Measurements from ENCODE around the gene CCDC40. TPM values are rescaled to one million over a fixed set of nuclear protein-coding genes. Genes with fewer than 3 reads are reported as not detected.
A peak's percentile ranks its signal among the peaks of the same experiment; 100 is the strongest.

Gene CCDC40
- total and polyA plus RNA-seq, 9 of the 15 experiments (the other 6 are each of a cell fraction or from before 2014, with no cell fraction given) = 0.07 to 0.33 TPM; not detected in 7

DNA sequence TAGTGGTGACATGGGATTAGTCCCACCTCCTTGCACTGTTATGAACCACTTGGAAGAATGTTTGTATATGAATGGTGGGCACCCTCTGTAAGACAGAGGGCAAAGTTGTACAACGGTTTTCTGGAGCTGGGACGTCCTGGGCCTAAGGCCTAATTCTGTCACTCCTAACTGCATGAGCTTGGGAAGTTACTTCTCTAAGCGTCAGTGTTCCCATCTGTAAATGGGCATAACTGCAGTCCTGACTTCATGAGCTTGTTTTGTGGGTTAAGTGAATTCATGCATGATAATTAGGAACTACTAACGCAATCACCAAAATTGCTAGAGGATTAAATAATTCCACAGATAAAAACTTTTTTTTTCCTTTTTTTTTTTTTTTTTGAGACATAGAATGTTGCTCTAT lies 2.6 kb upstream of the CCDC40 start:
- FAIRE-seq (no peak), ATAC-seq (no peak), DNase-seq (ENCODE audit: extremely low read depth in 1 of 4, low spot score in 3 of 4) (no peak)
- Histone ChIP-seq H3K79me2 (ENCODE audit: control insufficient read depth, insufficient read depth, low read length) (no peaks in the 10 kb centered on the region), H3K4me1 (replicated peaks in 1 of 2; ENCODE audit: control insufficient read depth in 2 of 2, insufficient read depth in 2 of 2, low read length in 2 of 2) (peaks cover 0 to 21% of the 10 kb centered on the region in 2 experiments; a peak in 3 of 5 replicates), H2AFZ (ENCODE audit: low read depth, low read length) (no peak overlapping the region), H3K9me1 (ENCODE audit: control insufficient read depth, insufficient read depth, low read length) (peaks cover 5% of the 10 kb centered on the region), H3K4me3 (no peak overlapping the region), H3K27ac (ENCODE audit: extremely low read depth, low read depth, low read length) (no peak overlapping the region), H3K9me3 (replicated peaks; ENCODE audit: control insufficient read depth, insufficient read depth, low read depth, low read length) (no peaks in the 10 kb centered on the region), H4K20me1 (replicated peaks; ENCODE audit: control insufficient read depth, insufficient read depth, low read length) (peaks cover 5% of the 10 kb centered on the region), H3K36me3 (ENCODE audit: control insufficient read depth, insufficient read depth, low read length) (no peaks in the 10 kb centered on the region), H3K4me2 (ENCODE audit: insufficient read depth, low read length) (no peak overlapping the region), H3K9ac (ENCODE audit: insufficient read depth in 1 of 2, low read depth in 2 of 2, low read length in 2 of 2) (no peak overlapping the region), H3K27me3 (ENCODE audit: control insufficient read depth in 2 of 2, insufficient read depth in 2 of 2, low read length in 2 of 2) (peaks cover 64 to 70% of the 10 kb centered on the region in 2 experiments)
- intact Hi-C loops (cut with micrococcal nuclease) (no loop called here), in situ Hi-C loops (cut with MboI) (no loop called here)
- CTCF ChIA-PET (ENCODE audit: low intra/inter-chr PET ratio) = no interaction called here
- TF ChIP-seq MED1 (CRISPR knock-in tag; IDR thresholded peaks at IDR 0.05; ENCODE audit: borderline replicate concordance) = no peak
- no peak for TF ChIP-seq TEAD2 (tag; IDR thresholded peaks at IDR 0.05)
- TF ChIP-seq ZNF561 (CRISPR knock-in tag; conservative IDR thresholded peaks at IDR 0.05) = no peak
- TF ChIP-seq, protein P1, sequence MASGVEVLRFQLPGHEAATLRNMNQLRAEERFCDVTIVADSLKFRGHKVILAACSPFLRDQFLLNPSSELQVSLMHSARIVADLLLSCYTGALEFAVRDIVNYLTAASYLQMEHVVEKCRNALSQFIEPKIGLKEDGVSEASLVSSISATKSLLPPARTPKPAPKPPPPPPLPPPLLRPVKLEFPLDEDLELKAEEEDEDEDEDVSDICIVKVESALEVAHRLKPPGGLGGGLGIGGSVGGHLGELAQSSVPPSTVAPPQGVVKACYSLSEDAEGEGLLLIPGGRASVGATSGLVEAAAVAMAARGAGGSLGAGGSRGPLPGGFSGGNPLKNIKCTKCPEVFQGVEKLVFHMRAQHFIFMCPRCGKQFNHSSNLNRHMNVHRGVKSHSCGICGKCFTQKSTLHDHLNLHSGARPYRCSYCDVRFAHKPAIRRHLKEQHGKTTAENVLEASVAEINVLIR (CRISPR knock-in tag; IDR thresholded peaks at IDR 0.05) = no peak
- 0 out of 2 replicates have a peak, but pooled peaks have one; percentile 33 for TF ChIP-seq BCOR (IDR thresholded peaks at IDR 0.05)
- TF ChIP-seq ZNF184 (CRISPR knock-in tag; IDR thresholded peaks at IDR 0.05) = no peak
- TF ChIP-seq TAF7 (tag; IDR thresholded peaks at IDR 0.05) = no peak
- TF ChIP-seq RBM25 (IDR thresholded peaks at IDR 0.05; ENCODE audit: low read depth, low read length, severe bottlenecking) = peak; percentile 30
- TF ChIP-seq ZKSCAN8 (CRISPR knock-in tag; IDR thresholded peaks at IDR 0.05) = no peak
- no peak for TF ChIP-seq ELK1 (CRISPR knock-in tag; IDR thresholded peaks at IDR 0.05)
- no TSS peak for BruUV-seq (replicated peaks)
- POLR2A ChIA-PET = interaction anchor here (0.9 kb wide), 1 partner anchor 12 kb away, joined by 3 read pairs; no protein-coding TSS in a partner anchor
- WGBS (ENCODE audit: insufficient coverage, low coverage, missing lambda C conversion rate) = 13% methylated on average over 4 of the region's 4 CpGs

Measured in K562 (cell line).